Natural killer cell (primary cell): ENCODE data around the gene GRB10. TPM values are rescaled to one million over a fixed set of nuclear protein-coding genes. Genes with fewer than 3 reads are reported as not detected.

Experiments
- ATAC-seq, 3 donors: fragments of 150-1000 bp in 2 of 3; fragments of 200-7000 bp in 1 of 3; cut with Tn5 transposase; 1 replicate in 1 of 3; 2 replicates in 2 of 3; pipeline ENCODE4 v1.10.0; 2021; ENCODE audit warnings: mild to moderate bottlenecking in 2 of 3, moderate library complexity in 2 of 3
- DNase-seq, 2 donors: peaks; one replicate each; pipeline versions ENCODE4 v3.0.0 to v3.0.0-alpha.2; 2013 to 2021; ENCODE audit warnings: mixed read lengths in 1 of 2
- H3K27ac ChIP-seq: one replicate; pipeline ENCODE4 v1.5.1; 2013; ENCODE audit warnings: mild to moderate bottlenecking, low read length
- H3K27me3 ChIP-seq: one replicate; pipeline ENCODE4 v1.6.1; 2013; ENCODE audit warnings: low read length; ENCODE audit not compliant: control insufficient read depth, insufficient read depth
- H3K36me3 ChIP-seq: one replicate; pipeline ENCODE4 v1.6.1; 2013; ENCODE audit warnings: low read length; ENCODE audit not compliant: control insufficient read depth, insufficient read depth
- H3K4me1 ChIP-seq: one replicate; pipeline ENCODE4 v1.6.1; 2013; ENCODE audit warnings: low read length; ENCODE audit not compliant: control insufficient read depth, insufficient read depth
- H3K4me3 ChIP-seq: one replicate; pipeline ENCODE4 v1.5.1; 2013; ENCODE audit warnings: low read length
- H3K9me3 ChIP-seq: one replicate; pipeline ENCODE4 v1.6.1; 2013; ENCODE audit warnings: low read length; ENCODE audit not compliant: control insufficient read depth, insufficient read depth
- H3K27ac Mint-ChIP-seq, 2 donors: one replicate each; pipeline ENCODE4 v1.8.0; 2022; ENCODE audit warnings: mild to moderate bottlenecking in 2 of 2, mixed read lengths in 2 of 2, moderate library complexity in 1 of 2
- H3K27me3 Mint-ChIP-seq, 2 donors: one replicate each; pipeline ENCODE4 v1.8.0; 2022; ENCODE audit warnings: low read depth in 2 of 2, mixed read lengths in 2 of 2
- H3K36me3 Mint-ChIP-seq: one replicate; pipeline ENCODE4 v1.8.0; 2022; ENCODE audit warnings: mixed read lengths
- H3K4me1 Mint-ChIP-seq, 2 donors: one replicate each; pipeline ENCODE4 v1.8.0; 2022; ENCODE audit warnings: mixed read lengths in 2 of 2
- H3K4me3 Mint-ChIP-seq: one replicate; pipeline ENCODE4 v1.8.0; 2022; ENCODE audit warnings: mild to moderate bottlenecking, moderate library complexity, mixed read lengths
- H3K9me3 Mint-ChIP-seq, 2 donors: one replicate each; pipeline ENCODE4 v1.8.0; 2022; ENCODE audit warnings: mixed read lengths in 2 of 2
- CTCF ChIP-seq: fragments of 200-600 bp; IDR thresholded peaks from one replicate; pipeline ENCODE4 v1.8.0; 2022; ENCODE audit warnings: antibody characterized with exemption
- WGBS: methylation state at CpG from one replicate; pipeline ENCODE4 v1.1.7; 2013; ENCODE audit warnings: missing lambda C conversion rate; ENCODE audit not compliant: insufficient coverage; 5-methylcytosine and 5-hydroxymethylcytosine counted together
- intact Hi-C: fragments of 100-400 bp; cut with micrococcal nuclease; formaldehyde crosslinking; loops from one replicate; pipeline ENCODE4 v1.14.2; 2022
- total RNA-seq, 4 donors: library from RNA; stranded (reverse); fragments of 120-200 nt in 1 of 4; gene quantifications; one replicate each; pipeline versions ENCODE4 v1.2.3 to v1.2.4, GENCODE V29; 2013 to 2022

Gene GRB10
- total RNA-seq, 3 donors from 2014 or later (not counting 1 experiment from before 2014, with no cell fraction given): 0.16 to 24.4 (median 1.4) TPM

GRCh38 chr7:50613473-50613872, 169.2 kb downstream of the GRB10 start:
- no peak for TF ChIP-seq CTCF
- no peak overlapping the region for H3K4me3 ChIP-seq
- Mint-ChIP-seq H3K27me3 (no peaks in the 10 kb centered on the region), H3K9me3 (no peaks in the 10 kb centered on the region), H3K36me3 (peaks cover under 1% of the 10 kb centered on the region), H3K27ac (peak overlapping the region in 1 of 2 donors; percentile 62), H3K4me3 (no peak overlapping the region), H3K4me1 (peaks cover 51 to 55% of the 10 kb centered on the region in 2 donors)
- intact Hi-C loops: no loop called here
- H3K4me1 ChIP-seq: peaks cover 30% of the 10 kb centered on the region
- ATAC-seq (no peak), DNase-seq (no peak)
- WGBS: 94% methylated on average over 7 of the region's 8 CpGs
- H3K36me3 ChIP-seq: no peaks in the 10 kb centered on the region
- no peak overlapping the region for H3K27ac ChIP-seq
- H3K9me3 ChIP-seq: peaks cover 3% of the 10 kb centered on the region
- no peaks in the 10 kb centered on the region for H3K27me3 ChIP-seq

DNA sequence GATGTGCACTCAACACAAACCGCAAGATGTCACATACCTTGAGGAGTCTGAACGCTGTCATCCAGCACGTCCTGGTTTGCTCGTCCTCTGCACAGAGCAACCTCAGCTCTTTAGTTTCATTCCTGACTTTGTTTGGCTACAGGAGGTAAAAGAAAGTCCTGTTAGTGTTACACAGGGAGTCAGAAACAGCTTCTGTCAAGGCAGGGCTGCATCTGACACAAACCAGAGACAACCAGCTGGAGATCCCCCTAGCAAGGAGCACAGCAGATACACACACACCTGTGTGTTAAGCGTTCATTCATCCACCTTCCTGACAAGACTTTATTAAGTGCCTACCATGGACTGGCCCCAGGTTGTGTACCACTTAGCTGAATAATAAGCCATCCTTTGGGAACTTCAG, 170.0 kb downstream of the GRB10 start:
- H3K4me3 Mint-ChIP-seq: no peak overlapping the region

GRCh38 chr7:50610521-50611277, 172.0 kb downstream of the GRB10 start:
- H3K27ac Mint-ChIP-seq: peak overlapping the region; percentile 27 to 64
- peaks cover 0 to 6% of the 10 kb centered on the region in 2 donors for H3K9me3 Mint-ChIP-seq
- Histone ChIP-seq H3K4me1 (peaks cover 31% of the 10 kb centered on the region), H3K36me3 (no peaks in the 10 kb centered on the region), H3K27ac (peak overlapping the region; percentile 66), H3K4me3 (no peak overlapping the region), H3K27me3 (no peaks in the 10 kb centered on the region), H3K9me3 (peaks cover 4% of the 10 kb centered on the region)
- intact Hi-C loops: no loop called here
- H3K36me3 Mint-ChIP-seq: peaks cover 9% of the 10 kb centered on the region
- H3K4me1 Mint-ChIP-seq: peaks cover 62 to 66% of the 10 kb centered on the region in 2 donors
- H3K27me3 Mint-ChIP-seq: no peaks in the 10 kb centered on the region
- no peak for TF ChIP-seq CTCF
- DNase-seq (peak; percentile 47 to 72), ATAC-seq (peak; percentile 78 to 92 (median 84))
- WGBS: 36% methylated on average over 4 of the region's 6 CpGs
- H3K4me3 Mint-ChIP-seq: peak overlapping the region; percentile 78

More for the DNA sequence above, 170.0 kb downstream of the GRB10 start:
- H3K4me3 ChIP-seq: no peak overlapping the region
- ATAC-seq (no peak), DNase-seq (no peak)
- intact Hi-C loops: no loop called here
- H3K4me1 ChIP-seq: peaks cover 31% of the 10 kb centered on the region
- no peak for TF ChIP-seq CTCF
- peaks cover 4% of the 10 kb centered on the region for H3K9me3 ChIP-seq
- no peaks in the 10 kb centered on the region for H3K27me3 ChIP-seq
- peak overlapping the region in 1 of 2 donors; percentile 62 for H3K27ac Mint-ChIP-seq
- H3K27ac ChIP-seq: no peak overlapping the region
- H3K36me3 Mint-ChIP-seq: peaks cover 8% of the 10 kb centered on the region
- H3K9me3 Mint-ChIP-seq: peaks cover 0 to 6% of the 10 kb centered on the region in 2 donors
- H3K27me3 Mint-ChIP-seq: no peaks in the 10 kb centered on the region
- no peaks in the 10 kb centered on the region for H3K36me3 ChIP-seq
- 96% methylated on average over 5 of the region's 5 CpGs for WGBS
- peaks cover 59 to 63% of the 10 kb centered on the region in 2 donors for H3K4me1 Mint-ChIP-seq
